Mesothelial cell of epicardium (in vitro differentiated cells): ENCODE data around the gene DNAH17. TPM values are rescaled to one million over a fixed set of nuclear protein-coding genes. Genes with fewer than 3 reads are reported as not detected.

Source experiments
- DNase-seq, 2 experiments: peaks; one replicate each; pipeline ENCODE4 v3.0.0; 2021; ENCODE audit warnings: low spot score in 2 of 2; ENCODE audit not compliant: unreplicated experiment in 2 of 2
- H3K27ac Mint-ChIP-seq: 2 replicates; pipeline ENCODE4 v1.8.0; 2021; ENCODE audit warnings: mixed read lengths
- H3K27me3 Mint-ChIP-seq: 2 replicates; pipeline ENCODE4 v1.8.0; 2021; ENCODE audit warnings: low read depth, mixed read lengths
- H3K36me3 Mint-ChIP-seq: 2 replicates; pipeline ENCODE4 v1.8.0; 2021; ENCODE audit warnings: mixed read lengths
- H3K4me1 Mint-ChIP-seq: 2 replicates; pipeline ENCODE4 v1.8.0; 2021; ENCODE audit warnings: mixed read lengths
- H3K4me3 Mint-ChIP-seq: 2 replicates; pipeline ENCODE4 v1.8.0; 2021; ENCODE audit warnings: mild to moderate bottlenecking, moderate library complexity, mixed read lengths
- H3K9me3 Mint-ChIP-seq: 2 replicates; pipeline ENCODE4 v1.8.0; 2021; ENCODE audit warnings: mixed read lengths
- total RNA-seq: library from RNA; stranded (reverse); gene quantifications from 3 replicates; pipeline ENCODE4 v1.2.1, GENCODE V29; 2021
- TF ChIP-seq, protein P1 (sequence below): fragments of 200-600 bp; sonication (generic); IDR thresholded peaks from one replicate; pipeline ENCODE4 v1.5.0; 2021; ENCODE audit warnings: antibody characterized with exemption; ENCODE audit not compliant: unreplicated experiment

The DNAH17 gene
- total RNA-seq, 1 donor from 2014 or later = 0.87 TPM

DNA sequence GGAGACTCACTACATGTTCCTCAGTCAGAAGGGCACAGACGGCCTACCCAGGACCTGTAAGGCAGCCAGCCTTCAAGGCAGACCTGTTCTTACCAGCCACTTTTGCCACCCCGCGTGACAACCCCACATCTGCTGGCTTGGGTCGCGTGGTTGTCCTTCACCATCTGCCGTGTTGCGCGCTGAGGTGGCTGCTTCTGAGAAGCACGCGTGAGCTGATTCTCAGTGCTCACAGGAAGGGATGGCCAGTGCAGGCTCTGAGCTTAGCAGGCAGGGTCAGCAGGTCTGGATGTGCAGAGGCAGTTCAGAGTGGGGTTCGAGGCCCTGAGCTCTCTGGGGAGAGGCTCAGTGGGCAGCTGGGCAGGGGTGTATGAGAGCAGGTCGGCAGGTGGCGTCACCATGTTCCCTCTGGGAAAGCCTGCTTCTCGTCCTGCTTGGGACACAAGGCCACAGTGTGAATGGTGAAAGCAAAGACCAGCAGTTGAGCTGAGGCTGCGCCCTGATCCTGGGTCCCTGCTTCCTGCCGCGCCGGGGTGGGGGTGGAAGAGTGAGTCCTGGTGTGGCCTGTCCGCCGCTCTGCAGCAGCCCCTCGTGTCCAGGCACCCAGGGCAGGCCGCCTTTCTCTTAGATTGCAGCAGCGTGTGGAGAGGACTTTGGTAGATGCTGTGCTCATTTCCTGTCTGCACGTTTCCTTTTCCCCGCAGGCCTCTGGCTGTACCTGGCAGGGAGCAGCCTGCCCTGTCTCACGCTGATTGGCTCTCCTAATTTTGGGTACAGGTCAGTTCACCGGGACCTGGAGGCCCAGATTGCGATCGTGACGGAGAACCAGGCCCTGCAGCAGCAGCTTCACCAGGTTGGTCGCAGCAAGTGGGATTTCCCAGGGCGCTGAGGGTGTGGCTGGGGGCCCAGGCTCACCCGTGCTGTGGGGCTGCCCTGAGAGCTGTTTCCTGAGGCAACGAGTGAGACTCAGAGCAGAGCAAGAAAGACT lies 162.7 kb downstream of the DNAH17 start:
- Mint-ChIP-seq H3K27ac (no peak overlapping the region), H3K4me3 (no peak overlapping the region), H3K36me3 (peaks cover 11% of the 10 kb centered on the region), H3K27me3 (no peaks in the 10 kb centered on the region), H3K4me1 (peaks cover 21% of the 10 kb centered on the region), H3K9me3 (no peaks in the 10 kb centered on the region)
- TF ChIP-seq, protein P1, sequence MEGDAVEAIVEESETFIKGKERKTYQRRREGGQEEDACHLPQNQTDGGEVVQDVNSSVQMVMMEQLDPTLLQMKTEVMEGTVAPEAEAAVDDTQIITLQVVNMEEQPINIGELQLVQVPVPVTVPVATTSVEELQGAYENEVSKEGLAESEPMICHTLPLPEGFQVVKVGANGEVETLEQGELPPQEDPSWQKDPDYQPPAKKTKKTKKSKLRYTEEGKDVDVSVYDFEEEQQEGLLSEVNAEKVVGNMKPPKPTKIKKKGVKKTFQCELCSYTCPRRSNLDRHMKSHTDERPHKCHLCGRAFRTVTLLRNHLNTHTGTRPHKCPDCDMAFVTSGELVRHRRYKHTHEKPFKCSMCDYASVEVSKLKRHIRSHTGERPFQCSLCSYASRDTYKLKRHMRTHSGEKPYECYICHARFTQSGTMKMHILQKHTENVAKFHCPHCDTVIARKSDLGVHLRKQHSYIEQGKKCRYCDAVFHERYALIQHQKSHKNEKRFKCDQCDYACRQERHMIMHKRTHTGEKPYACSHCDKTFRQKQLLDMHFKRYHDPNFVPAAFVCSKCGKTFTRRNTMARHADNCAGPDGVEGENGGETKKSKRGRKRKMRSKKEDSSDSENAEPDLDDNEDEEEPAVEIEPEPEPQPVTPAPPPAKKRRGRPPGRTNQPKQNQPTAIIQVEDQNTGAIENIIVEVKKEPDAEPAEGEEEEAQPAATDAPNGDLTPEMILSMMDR = no peak
- DNase-seq = no peak

DNA sequence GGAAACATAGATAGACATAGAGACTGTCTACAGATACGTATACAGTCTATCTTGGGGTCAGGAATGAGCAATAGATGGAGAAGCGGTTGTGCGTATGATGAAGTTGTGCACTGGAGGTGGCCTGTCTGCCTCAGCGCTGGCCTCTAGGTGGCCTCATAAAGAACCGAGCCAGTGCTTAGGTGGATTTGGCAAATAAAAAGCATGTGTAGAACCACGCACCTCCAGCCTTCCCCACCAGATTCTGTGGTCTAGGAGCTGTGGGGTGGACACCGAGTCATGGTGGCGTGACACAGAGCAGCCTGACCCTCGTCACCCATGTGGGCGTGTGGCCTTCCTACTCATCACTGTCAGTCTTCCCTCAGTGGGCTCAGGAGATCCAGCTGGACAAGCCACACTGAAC lies 164.8 kb downstream of the DNAH17 start:
- Mint-ChIP-seq H3K36me3 (peaks cover 7% of the 10 kb centered on the region), H3K27me3 (no peaks in the 10 kb centered on the region)
- TF ChIP-seq, protein P1 = peak; percentile 42

DNA sequence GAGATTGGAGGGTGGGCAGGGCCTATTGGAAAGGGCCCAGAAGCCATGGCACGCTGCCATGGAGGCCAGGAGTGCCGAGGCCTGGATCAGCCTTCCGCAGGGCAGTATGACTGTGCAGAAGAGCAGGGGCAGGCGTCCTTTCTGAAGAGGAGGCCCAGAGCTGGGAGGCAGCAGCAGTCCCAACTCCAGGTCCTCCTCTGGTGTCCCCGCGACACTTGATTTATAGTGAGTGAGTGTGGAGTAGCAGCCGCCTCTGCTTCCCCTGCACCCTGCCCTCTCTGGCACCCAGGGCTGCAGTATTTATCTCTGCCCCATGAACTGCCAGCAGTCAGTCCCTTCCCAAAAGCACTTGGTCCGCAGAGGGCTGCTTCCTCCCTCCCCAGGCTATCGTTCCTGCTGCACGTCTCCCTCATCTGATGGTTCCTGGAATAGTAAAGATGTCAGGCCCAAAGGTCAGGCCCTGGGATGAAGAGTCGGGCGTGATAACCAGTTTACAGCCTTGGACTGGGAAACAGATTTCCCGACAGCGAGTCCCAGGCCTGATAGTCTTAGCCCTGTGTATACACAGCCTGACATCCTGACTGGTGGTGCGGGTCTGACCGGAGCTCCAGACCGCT lies 165.8 kb downstream of the DNAH17 start:
- no peak for DNase-seq
- no peak overlapping the region for H3K4me3 Mint-ChIP-seq
- H3K27me3 Mint-ChIP-seq = no peaks in the 10 kb centered on the region

More for the DNA sequence above, 164.8 kb downstream of the DNAH17 start:
- Mint-ChIP-seq H3K4me1 (peaks cover 21% of the 10 kb centered on the region), H3K27ac (no peak overlapping the region), H3K9me3 (no peaks in the 10 kb centered on the region), H3K4me3 (no peak overlapping the region)
- no peak for DNase-seq

DNA sequence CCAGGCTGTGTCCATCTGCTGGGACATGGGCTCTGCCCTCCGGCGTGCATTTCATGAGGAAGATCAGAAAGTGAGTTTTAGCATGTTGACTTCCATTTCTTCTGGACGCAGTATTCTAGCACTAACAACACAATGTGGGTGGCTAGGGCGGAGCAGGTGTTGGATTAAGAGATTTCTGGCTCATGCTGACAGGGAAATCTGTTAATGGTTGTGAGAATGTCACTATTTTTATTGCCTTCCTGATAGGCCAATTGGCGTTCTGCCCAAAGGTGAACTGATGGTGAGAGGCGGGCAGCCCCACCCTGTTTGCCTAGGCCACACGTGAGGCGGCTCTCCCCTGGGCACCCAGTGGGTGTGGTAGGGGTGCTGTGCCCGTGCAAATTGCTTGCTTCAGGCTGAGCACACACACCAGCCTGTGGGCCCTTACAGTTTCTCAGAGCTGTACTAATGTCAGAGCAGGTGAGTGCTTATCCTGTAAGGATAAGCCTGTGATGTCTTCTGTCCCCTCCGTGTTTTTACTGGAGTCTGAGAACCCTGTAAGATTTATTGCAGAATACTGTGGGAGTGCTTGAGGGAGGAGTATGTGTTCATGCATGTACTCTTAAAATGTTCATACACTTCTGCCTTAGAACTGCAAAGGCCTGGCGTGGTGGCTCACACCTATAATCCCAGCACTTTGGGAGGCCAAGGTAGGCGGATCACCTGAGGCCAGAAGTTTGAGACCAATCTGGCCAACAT lies 167.8 kb downstream of the DNAH17 start:
- no peaks in the 10 kb centered on the region for H3K9me3 Mint-ChIP-seq
- H3K27ac Mint-ChIP-seq = no peak overlapping the region
- peaks cover 11% of the 10 kb centered on the region for H3K4me1 Mint-ChIP-seq
- H3K27me3 Mint-ChIP-seq = no peaks in the 10 kb centered on the region
- peaks cover 12% of the 10 kb centered on the region for H3K36me3 Mint-ChIP-seq
- no peak overlapping the region for H3K4me3 Mint-ChIP-seq
- TF ChIP-seq, protein P1 = no peak
- DNase-seq = no peak

More for the DNA sequence above, 165.8 kb downstream of the DNAH17 start:
- Mint-ChIP-seq H3K36me3 (peaks cover 2% of the 10 kb centered on the region), H3K4me1 (peaks cover 11% of the 10 kb centered on the region), H3K9me3 (no peaks in the 10 kb centered on the region), H3K27ac (peak overlapping the region; percentile 64)
- TF ChIP-seq, protein P1 = no peak

DNA sequence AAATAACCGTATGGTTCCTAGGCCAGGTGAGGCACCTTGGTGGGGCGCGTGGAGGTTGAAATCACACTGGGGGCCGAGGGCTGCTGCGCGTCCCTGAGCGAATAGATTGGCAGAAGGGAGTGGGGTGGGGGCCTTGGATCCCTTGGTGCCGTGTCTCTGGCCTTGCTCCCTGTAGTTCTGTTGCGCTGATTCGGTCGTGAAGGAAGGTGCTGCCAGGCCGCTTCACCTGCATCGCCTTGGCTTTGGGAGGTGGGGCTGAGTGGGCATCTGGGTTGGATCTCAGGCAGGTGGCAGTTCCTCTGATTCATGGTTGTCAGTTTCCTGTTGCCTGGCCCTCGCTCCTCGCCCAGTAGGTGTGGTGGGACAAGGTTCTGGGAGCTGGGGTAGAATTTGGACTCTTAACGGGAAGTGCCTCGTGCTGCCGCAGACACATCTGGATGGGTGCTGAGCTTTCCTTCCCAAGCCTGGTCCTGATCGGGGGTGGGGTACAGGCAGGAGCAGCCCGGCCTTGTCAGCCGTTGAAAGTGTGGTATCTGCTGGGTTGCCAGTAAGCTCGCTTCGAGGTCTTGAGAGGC lies 168.6 kb downstream of the DNAH17 start:
- Mint-ChIP-seq H3K4me1 (peaks cover 11% of the 10 kb centered on the region), H3K36me3 (peaks cover 19% of the 10 kb centered on the region), H3K9me3 (no peaks in the 10 kb centered on the region), H3K4me3 (no peak overlapping the region), H3K27me3 (no peaks in the 10 kb centered on the region), H3K27ac (no peak overlapping the region)
- no peak for DNase-seq
- TF ChIP-seq, protein P1 = no peak
